WTC11 (cell line): ENCODE measurements around the gene STS.

Experiments used
- CBFB ChIP-seq: sonication (generic); formaldehyde crosslinking; IDR thresholded peaks from 2 replicates; pipeline ENCODE4 v1.8.1; 2022; ENCODE audit warnings: mild to moderate bottlenecking, low read depth, missing genetic modification reagents
- CREB1 ChIP-seq: sonication (generic); formaldehyde crosslinking; IDR thresholded peaks from 2 replicates; pipeline ENCODE4 v1.8.0; 2023; ENCODE audit warnings: mild to moderate bottlenecking, missing genetic modification reagents
- CTCF ChIP-seq: fragments of 200-600 bp; IDR thresholded peaks from 2 replicates; pipeline ENCODE4 v1.8.0; 2022; ENCODE audit warnings: antibody characterized with exemption
- MAX ChIP-seq: sonication (generic); formaldehyde crosslinking; IDR thresholded peaks from 2 replicates; pipeline ENCODE4 v1.8.0; 2022; ENCODE audit warnings: mild to moderate bottlenecking, missing genetic modification reagents
- NFE2L1 ChIP-seq: sonication (generic); formaldehyde crosslinking; IDR thresholded peaks from 2 replicates; pipeline ENCODE4 v1.8.1; 2023; ENCODE audit warnings: missing genetic modification reagents
- SP1 ChIP-seq: sonication (generic); formaldehyde crosslinking; conservative IDR thresholded peaks from 2 replicates; pipeline ENCODE4 v1.8.1; 2022; ENCODE audit warnings: missing genetic modification reagents
- ZBTB21 ChIP-seq: sonication (generic); formaldehyde crosslinking; IDR thresholded peaks from 2 replicates; pipeline ENCODE4 v1.8.1; 2023; ENCODE audit warnings: mild to moderate bottlenecking, missing genetic modification reagents, borderline replicate concordance
- ZNF317 ChIP-seq: sonication (generic); formaldehyde crosslinking; IDR thresholded peaks from 2 replicates; pipeline ENCODE4 v1.8.1; 2023; ENCODE audit warnings: low read depth, mild to moderate bottlenecking, moderate library complexity, missing genetic modification reagents, borderline replicate concordance
- TF ChIP-seq, protein P1 (sequence below): sonication (generic); formaldehyde crosslinking; IDR thresholded peaks from 2 replicates; pipeline ENCODE4 v1.8.0; 2022; ENCODE audit warnings: mild to moderate bottlenecking, missing genetic modification reagents
- TF ChIP-seq, protein P2 (sequence below): fragments of 250-450 bp; sonication (Bioruptor Pico); IDR thresholded peaks from 2 replicates; pipeline ENCODE4 v2.1.2; 2022; ENCODE audit warnings: mild to moderate bottlenecking, moderate library complexity

- no peak for TF ChIP-seq CTCF
- TF ChIP-seq SP1 (CRISPR knock-in tag): no peak
- TF ChIP-seq NFE2L1: no peak
- no peak for TF ChIP-seq MAX (CRISPR knock-in tag)
- TF ChIP-seq, protein P1, sequence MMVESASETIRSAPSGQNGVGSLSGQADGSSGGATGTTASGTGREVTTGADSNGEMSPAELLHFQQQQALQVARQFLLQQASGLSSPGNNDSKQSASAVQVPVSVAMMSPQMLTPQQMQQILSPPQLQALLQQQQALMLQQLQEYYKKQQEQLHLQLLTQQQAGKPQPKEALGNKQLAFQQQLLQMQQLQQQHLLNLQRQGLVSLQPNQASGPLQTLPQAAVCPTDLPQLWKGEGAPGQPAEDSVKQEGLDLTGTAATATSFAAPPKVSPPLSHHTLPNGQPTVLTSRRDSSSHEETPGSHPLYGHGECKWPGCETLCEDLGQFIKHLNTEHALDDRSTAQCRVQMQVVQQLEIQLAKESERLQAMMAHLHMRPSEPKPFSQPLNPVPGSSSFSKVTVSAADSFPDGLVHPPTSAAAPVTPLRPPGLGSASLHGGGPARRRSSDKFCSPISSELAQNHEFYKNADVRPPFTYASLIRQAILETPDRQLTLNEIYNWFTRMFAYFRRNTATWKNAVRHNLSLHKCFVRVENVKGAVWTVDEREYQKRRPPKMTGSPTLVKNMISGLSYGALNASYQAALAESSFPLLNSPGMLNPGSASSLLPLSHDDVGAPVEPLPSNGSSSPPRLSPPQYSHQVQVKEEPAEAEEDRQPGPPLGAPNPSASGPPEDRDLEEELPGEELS: no peak
- TF ChIP-seq ZNF317: no peak
- TF ChIP-seq CREB1 (CRISPR knock-in tag): no peak
- TF ChIP-seq CBFB (CRISPR knock-in tag): no peak
- TF ChIP-seq ZBTB21 (CRISPR knock-in tag): no peak
- TF ChIP-seq, protein P2, sequence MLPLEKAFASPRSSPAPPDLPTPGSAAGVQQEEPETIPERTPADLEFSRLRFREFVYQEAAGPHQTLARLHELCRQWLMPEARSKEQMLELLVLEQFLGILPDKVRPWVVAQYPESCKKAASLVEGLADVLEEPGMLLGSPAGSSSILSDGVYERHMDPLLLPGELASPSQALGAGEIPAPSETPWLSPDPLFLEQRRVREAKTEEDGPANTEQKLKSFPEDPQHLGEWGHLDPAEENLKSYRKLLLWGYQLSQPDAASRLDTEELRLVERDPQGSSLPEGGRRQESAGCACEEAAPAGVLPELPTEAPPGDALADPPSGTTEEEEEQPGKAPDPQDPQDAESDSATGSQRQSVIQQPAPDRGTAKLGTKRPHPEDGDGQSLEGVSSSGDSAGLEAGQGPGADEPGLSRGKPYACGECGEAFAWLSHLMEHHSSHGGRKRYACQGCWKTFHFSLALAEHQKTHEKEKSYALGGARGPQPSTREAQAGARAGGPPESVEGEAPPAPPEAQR (CRISPR knock-in tag): no peak
Observed at GRCh38 chrX:7192871-7193270, 45.4 kb downstream of the STS start.
